AG09309 (cell line): ENCODE results near the gene ZG16B.

Experiments used
- DNase-seq: peaks from one replicate; pipeline ENCODE4 v3.0.0-alpha.2; 2010; ENCODE audit warnings: low read depth
- H3K4me3 ChIP-seq: 2 replicates; pipeline ENCODE4 v1.5.1; 2011; ENCODE audit warnings: mild to moderate bottlenecking, low read depth, low read length, moderate library complexity; ENCODE audit not compliant: control insufficient read depth
- TF ChIP-seq, protein P1 (sequence below): IDR thresholded peaks from 2 replicates; pipeline ENCODE4 v1.5.1; 2011; ENCODE audit warnings: mild to moderate bottlenecking, low read depth, low read length, inconsistent platforms; ENCODE audit not compliant: insufficient read depth, control insufficient read depth; ENCODE audit errors: missing control alignments

Gene ZG16B

DNA sequence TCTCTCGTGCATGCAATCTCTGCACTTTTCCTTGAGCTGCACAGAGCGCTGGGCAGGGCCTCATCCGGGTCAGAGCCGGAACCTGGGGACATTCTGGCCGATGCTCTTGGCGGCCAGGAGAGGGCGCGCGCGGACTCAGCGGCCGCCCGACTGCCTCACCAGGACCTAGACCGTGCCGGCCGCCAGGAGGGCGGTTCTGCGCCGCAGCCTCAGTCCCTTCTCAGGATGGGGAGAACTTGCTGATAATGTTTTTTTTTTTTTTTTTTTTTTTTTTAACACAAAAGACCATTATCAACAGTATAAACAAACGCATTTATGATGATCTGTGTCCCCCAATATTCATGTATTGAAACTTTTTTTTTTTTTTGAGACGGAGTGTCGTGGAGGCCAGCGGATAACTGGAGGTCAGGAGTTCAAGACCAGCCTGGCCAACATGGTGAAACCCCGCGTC is 44.8 kb downstream of the ZG16B start:
- TF ChIP-seq, protein P1, sequence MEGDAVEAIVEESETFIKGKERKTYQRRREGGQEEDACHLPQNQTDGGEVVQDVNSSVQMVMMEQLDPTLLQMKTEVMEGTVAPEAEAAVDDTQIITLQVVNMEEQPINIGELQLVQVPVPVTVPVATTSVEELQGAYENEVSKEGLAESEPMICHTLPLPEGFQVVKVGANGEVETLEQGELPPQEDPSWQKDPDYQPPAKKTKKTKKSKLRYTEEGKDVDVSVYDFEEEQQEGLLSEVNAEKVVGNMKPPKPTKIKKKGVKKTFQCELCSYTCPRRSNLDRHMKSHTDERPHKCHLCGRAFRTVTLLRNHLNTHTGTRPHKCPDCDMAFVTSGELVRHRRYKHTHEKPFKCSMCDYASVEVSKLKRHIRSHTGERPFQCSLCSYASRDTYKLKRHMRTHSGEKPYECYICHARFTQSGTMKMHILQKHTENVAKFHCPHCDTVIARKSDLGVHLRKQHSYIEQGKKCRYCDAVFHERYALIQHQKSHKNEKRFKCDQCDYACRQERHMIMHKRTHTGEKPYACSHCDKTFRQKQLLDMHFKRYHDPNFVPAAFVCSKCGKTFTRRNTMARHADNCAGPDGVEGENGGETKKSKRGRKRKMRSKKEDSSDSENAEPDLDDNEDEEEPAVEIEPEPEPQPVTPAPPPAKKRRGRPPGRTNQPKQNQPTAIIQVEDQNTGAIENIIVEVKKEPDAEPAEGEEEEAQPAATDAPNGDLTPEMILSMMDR, result peak; percentile 89
- H3K4me3 ChIP-seq, result no peak overlapping the region
- DNase-seq, result no peak

DNA sequence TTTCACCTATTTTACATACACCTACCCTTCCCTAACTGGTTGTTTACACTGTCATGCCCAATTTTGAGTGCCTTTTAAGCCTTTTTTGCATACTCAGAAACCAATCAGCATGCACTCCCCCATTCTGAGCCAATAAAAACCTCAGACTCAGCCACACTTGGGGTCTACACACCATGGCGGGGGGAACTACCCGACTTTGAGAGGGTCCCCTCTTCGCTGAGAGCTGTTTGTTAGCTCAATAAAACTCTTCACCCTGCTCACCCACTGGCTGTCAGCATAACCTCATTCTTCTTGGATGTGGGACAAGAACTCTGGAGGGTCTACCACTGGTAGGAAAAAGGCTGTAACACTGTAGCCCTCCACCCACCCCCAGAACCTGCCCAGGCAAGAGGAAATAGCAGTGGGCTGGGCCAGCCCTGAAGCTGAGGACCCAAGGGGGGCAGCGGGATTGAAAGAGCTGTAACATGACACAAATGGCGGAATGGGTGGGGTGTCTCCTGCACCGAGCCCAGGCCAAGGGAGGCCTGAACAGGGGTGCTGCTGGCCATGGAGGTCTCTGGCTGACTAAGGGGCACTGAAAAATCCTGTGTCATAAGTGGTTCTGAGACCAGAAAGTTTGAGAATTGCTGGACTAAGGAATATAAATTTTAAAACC is 49.9 kb downstream of the ZG16B start:
- no peak for DNase-seq
- no peak overlapping the region for H3K4me3 ChIP-seq
- TF ChIP-seq, protein P1, result no peak
